Activated naive CD8-positive, alpha-beta T cell treated with anti-CD3 and anti-CD28 coated beads, Interleukin-2, amount 10 ng/mL, durations not matched to agents 7 days and 5 days (primary cell): ENCODE measurements around the gene ACTN2. TPM values are rescaled to one million over a fixed set of nuclear protein-coding genes. Genes with fewer than 3 reads are reported as not detected.

Experiments
- ATAC-seq: fragments of 150-1000 bp; cut with Tn5 transposase; one replicate; pipeline ENCODE4 v1.10.0; 2021; ENCODE audit warnings: low read depth, moderate library complexity
- POLR2A ChIA-PET: fragments of 350-600 bp; sonication (Branson Sonifier 250); formaldehyde crosslinking; loops from one replicate; lab custom pipeline; 2021; ENCODE audit warnings: antibody characterized with exemption; lab: Charles Lee
- DNase-seq: peaks from one replicate; pipeline ENCODE4 v3.0.0; 2021
- H3K27ac Mint-ChIP-seq: one replicate; pipeline ENCODE4 v1.8.0; 2022; ENCODE audit warnings: mild to moderate bottlenecking, mixed read lengths
- H3K27me3 Mint-ChIP-seq: one replicate; pipeline ENCODE4 v1.8.0; 2022; ENCODE audit warnings: mild to moderate bottlenecking, moderate library complexity, mixed read lengths
- H3K36me3 Mint-ChIP-seq: one replicate; pipeline ENCODE4 v1.8.0; 2021; ENCODE audit warnings: mild to moderate bottlenecking, mixed read lengths
- H3K4me1 Mint-ChIP-seq: one replicate; pipeline ENCODE4 v1.8.0; 2021; ENCODE audit warnings: mixed read lengths
- H3K4me3 Mint-ChIP-seq: one replicate; pipeline ENCODE4 v1.8.0; 2022; ENCODE audit warnings: mild to moderate bottlenecking, moderate library complexity, mixed read lengths
- H3K9me3 Mint-ChIP-seq: one replicate; pipeline ENCODE4 v1.8.0; 2021; ENCODE audit warnings: mixed read lengths
- total RNA-seq, 2 experiments: library from RNA; stranded (reverse); gene quantifications; one replicate each; pipeline ENCODE4 v1.2.3, GENCODE V29; 2021

The ACTN2 gene
- total RNA-seq, 2 experiments from 2014 or later: not detected

DNA sequence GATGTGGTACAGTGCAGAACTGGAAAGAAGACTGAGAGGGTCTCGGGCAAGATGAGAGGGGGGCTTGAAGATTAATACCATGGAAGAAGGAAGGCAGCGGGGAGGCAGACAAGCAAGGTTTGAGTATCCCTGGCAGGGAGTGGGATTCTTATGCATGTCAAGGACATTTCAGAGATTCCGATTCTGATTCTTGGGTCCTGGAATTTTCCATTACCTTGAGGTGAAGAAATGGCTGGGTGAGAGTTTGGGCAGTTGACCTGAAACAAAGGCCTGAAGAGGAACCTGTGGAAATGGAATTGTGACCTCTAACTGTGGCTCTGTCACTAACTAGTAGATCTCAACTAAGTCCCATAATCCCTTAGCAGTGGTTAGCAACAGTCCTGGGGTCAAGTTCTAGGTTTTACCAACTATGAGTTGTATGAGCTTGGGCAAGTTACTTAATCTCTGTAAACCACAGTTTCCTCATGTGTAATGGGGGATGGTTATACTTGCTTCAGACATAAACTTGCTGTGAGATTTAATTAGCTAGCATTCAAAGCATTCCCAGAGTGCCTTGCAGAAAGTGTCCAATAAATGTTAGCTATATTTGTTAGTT, 8.6 kb upstream of the ACTN2 start:
- H3K4me1 Mint-ChIP-seq: no peaks in the 10 kb centered on the region
- DNase-seq (no peak), ATAC-seq (no peak)
- H3K27ac Mint-ChIP-seq: no peak overlapping the region
- no peak overlapping the region for H3K4me3 Mint-ChIP-seq
- POLR2A ChIA-PET: no interaction called here
- no peaks in the 10 kb centered on the region for H3K9me3 Mint-ChIP-seq
- peaks cover 31% of the 10 kb centered on the region for H3K27me3 Mint-ChIP-seq
- H3K36me3 Mint-ChIP-seq: no peaks in the 10 kb centered on the region

DNA sequence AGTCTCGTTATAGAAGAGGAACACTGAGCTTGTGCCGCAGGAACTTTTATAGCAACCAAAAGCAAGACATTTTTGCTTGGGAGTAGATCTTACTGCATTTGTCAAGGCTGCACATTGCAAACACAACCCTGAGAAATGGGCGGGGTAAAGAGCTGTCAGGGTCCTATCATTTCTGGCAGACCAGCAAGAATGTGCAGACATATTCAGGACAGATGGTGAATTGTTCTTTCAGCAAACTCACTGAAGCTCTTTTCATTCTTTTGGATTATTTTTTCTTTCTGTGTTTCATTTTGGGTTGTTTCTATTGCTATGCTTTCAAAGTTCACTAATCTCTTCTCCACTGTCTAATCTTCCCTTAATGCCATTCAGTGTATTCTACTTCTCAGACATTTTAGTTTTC, 5.1 kb upstream of the ACTN2 start:
- no peak overlapping the region for H3K4me3 Mint-ChIP-seq
- H3K27me3 Mint-ChIP-seq: peaks cover 37% of the 10 kb centered on the region
- POLR2A ChIA-PET: no interaction called here
- H3K9me3 Mint-ChIP-seq: no peaks in the 10 kb centered on the region
- DNase-seq (no peak), ATAC-seq (no peak)
- H3K4me1 Mint-ChIP-seq: peaks cover 5% of the 10 kb centered on the region
- no peak overlapping the region for H3K27ac Mint-ChIP-seq
- H3K36me3 Mint-ChIP-seq: no peaks in the 10 kb centered on the region

GRCh38 chr1:236685205-236685916, 938 bp upstream of the ACTN2 start:
- Mint-ChIP-seq H3K4me1 (peaks cover 5% of the 10 kb centered on the region), H3K4me3 (peak overlapping the region; percentile 69), H3K36me3 (no peaks in the 10 kb centered on the region), H3K9me3 (no peaks in the 10 kb centered on the region), H3K27ac (no peak overlapping the region), H3K27me3 (peaks cover 62% of the 10 kb centered on the region)
- POLR2A ChIA-PET: no interaction called here
- no peak for ATAC-seq
- DNase-seq: no peak

DNA sequence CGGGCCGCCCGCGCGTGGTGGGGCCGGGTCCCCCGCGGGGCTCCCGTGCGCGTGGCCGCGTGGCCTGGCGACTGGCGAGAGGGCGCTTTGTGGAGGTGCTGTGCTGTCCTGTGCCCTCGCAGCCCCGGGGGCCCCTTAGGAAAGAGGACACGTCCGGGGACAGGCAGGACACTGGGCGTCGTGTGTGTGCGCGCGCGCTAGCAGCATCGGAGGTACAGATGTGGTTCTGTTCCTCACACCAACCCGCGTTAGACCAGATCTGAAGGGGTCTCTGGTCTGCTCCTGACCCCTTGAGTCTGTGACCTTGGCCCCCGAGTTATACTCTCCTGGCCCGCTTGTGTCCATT, 489 bp downstream of the ACTN2 start:
- ATAC-seq (peak; percentile 5), DNase-seq (no peak)
- no peak overlapping the region for H3K27ac Mint-ChIP-seq
- peaks cover 5% of the 10 kb centered on the region for H3K4me1 Mint-ChIP-seq
- POLR2A ChIA-PET: no interaction called here
- peaks cover 54% of the 10 kb centered on the region for H3K27me3 Mint-ChIP-seq
- H3K4me3 Mint-ChIP-seq: peak overlapping the region; percentile 27
- no peaks in the 10 kb centered on the region for H3K36me3 Mint-ChIP-seq
- no peaks in the 10 kb centered on the region for H3K9me3 Mint-ChIP-seq

- DNase-seq: no peak
These were observed 974 bp downstream of the ACTN2 start for GRCh38 chr1:236687273-236687672.

GRCh38 chr1:236688705-236689104, 2.4 kb downstream of the ACTN2 start:
- no peaks in the 10 kb centered on the region for H3K36me3 Mint-ChIP-seq
- H3K9me3 Mint-ChIP-seq: no peaks in the 10 kb centered on the region
- no peak overlapping the region for H3K4me3 Mint-ChIP-seq
- H3K27ac Mint-ChIP-seq: no peak overlapping the region
- DNase-seq: no peak
- peaks cover 5% of the 10 kb centered on the region for H3K4me1 Mint-ChIP-seq
- POLR2A ChIA-PET: interaction anchor here (0.7 kb wide), 1 partner anchor 359 kb away, joined by 3 read pairs; no protein-coding TSS in a partner anchor
- ATAC-seq: no peak
- peaks cover 42% of the 10 kb centered on the region for H3K27me3 Mint-ChIP-seq

More at GRCh38 chr1:236687273-236687672, 974 bp downstream of the ACTN2 start:
- H3K4me3 Mint-ChIP-seq: peak overlapping the region; percentile 27
- H3K36me3 Mint-ChIP-seq: no peaks in the 10 kb centered on the region
- ATAC-seq: no peak
- H3K9me3 Mint-ChIP-seq: no peaks in the 10 kb centered on the region
- POLR2A ChIA-PET: interaction anchor here (0.6 kb wide), 1 partner anchor 9 kb away, joined by 3 read pairs; no protein-coding TSS in a partner anchor
- H3K27me3 Mint-ChIP-seq: peaks cover 51% of the 10 kb centered on the region
- H3K4me1 Mint-ChIP-seq: peaks cover 5% of the 10 kb centered on the region
- H3K27ac Mint-ChIP-seq: no peak overlapping the region

- POLR2A ChIA-PET: no interaction called here
- Mint-ChIP-seq H3K4me3 (no peak overlapping the region), H3K4me1 (peaks cover 5% of the 10 kb centered on the region), H3K27me3 (peaks cover 43% of the 10 kb centered on the region), H3K36me3 (no peaks in the 10 kb centered on the region), H3K27ac (no peak overlapping the region), H3K9me3 (no peaks in the 10 kb centered on the region)
- DNase-seq (no peak), ATAC-seq (no peak)
These were observed 3.6 kb downstream of the ACTN2 start for GRCh38 chr1:236689713-236690569.

- ATAC-seq: no peak
- no peaks in the 10 kb centered on the region for H3K9me3 Mint-ChIP-seq
- H3K4me1 Mint-ChIP-seq: no peaks in the 10 kb centered on the region
- POLR2A ChIA-PET: no interaction called here
- peaks cover 35% of the 10 kb centered on the region for H3K27me3 Mint-ChIP-seq
- H3K36me3 Mint-ChIP-seq: no peaks in the 10 kb centered on the region
- H3K27ac Mint-ChIP-seq: no peak overlapping the region
- no peak for DNase-seq
- no peak overlapping the region for H3K4me3 Mint-ChIP-seq
These were observed 5.0 kb downstream of the ACTN2 start for GRCh38 chr1:236691348-236691747.

DNA sequence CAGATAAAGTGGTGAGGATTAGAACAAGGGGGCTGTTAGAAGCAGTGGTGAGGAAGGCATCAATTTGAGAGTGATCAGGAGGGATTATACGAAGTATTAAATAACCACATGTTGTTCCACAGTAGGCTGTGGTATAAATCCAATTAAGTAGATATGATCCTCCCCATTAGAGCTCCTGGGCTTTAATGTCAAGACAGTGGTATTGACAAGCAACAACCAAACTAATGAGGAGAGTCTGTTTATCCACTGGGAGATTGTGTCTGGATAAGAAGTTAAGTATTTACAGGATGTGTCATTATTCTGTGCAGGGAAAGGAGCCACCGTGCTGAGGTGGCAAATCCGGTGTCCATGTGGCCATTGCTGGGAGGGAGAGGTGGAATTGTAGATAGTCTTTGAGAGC, 5.8 kb downstream of the ACTN2 start:
- Mint-ChIP-seq H3K4me3 (no peak overlapping the region), H3K27me3 (peaks cover 30% of the 10 kb centered on the region), H3K9me3 (no peaks in the 10 kb centered on the region), H3K4me1 (no peaks in the 10 kb centered on the region), H3K27ac (no peak overlapping the region), H3K36me3 (no peaks in the 10 kb centered on the region)
- POLR2A ChIA-PET: no interaction called here
- ATAC-seq: no peak
- no peak for DNase-seq

DNA sequence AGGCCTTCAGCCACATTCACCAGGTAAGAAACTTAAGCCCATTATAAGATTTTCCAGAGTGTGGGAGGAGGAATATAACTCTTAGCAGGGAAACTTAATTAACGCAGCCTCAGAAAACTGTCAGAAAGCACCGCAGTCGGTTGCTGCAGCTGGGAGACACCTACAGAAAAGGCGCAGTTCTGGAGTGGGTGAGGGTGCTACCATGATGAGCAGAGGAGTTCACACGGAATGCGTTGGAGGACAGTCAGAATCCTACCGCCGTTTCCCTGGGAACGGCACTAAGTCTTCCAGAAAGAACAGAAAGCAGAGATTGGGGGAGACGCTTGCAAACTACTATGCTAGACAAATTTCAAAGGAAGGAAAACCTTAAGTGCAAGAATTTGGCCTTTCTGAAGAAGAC, 6.4 kb downstream of the ACTN2 start:
- Mint-ChIP-seq H3K27me3 (peaks cover 23% of the 10 kb centered on the region), H3K4me1 (no peaks in the 10 kb centered on the region), H3K36me3 (no peaks in the 10 kb centered on the region), H3K9me3 (no peaks in the 10 kb centered on the region), H3K4me3 (no peak overlapping the region), H3K27ac (no peak overlapping the region)
- DNase-seq (no peak), ATAC-seq (no peak)
- POLR2A ChIA-PET: no interaction called here

- H3K36me3 Mint-ChIP-seq: no peaks in the 10 kb centered on the region
- ATAC-seq: no peak
- no peaks in the 10 kb centered on the region for H3K9me3 Mint-ChIP-seq
- DNase-seq: no peak
- H3K27me3 Mint-ChIP-seq: peaks cover 17% of the 10 kb centered on the region
- H3K4me1 Mint-ChIP-seq: no peaks in the 10 kb centered on the region
- no peak overlapping the region for H3K27ac Mint-ChIP-seq
- POLR2A ChIA-PET: no interaction called here
- H3K4me3 Mint-ChIP-seq: no peak overlapping the region
These were observed 13.1 kb downstream of the ACTN2 start for GRCh38 chr1:236699366-236699765.

DNA sequence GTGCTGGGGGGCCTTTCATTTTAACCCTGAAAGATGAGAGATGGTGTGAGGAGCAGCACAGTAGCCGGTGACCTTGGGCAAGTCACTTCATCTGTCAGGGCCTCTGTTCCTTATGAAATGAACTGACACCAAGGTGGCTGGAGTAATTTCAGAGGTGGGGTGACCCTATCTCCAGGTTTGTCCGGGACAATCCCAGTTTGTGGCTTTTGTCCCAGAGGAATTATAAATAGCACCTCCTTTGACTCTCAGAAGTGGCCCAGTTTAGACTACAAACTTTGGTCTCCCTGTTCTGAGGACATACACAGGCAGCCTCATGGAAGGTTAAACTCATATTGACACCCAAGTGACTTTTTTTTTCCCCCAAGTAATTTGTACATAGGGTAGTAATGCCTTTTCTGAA, 14.6 kb downstream of the ACTN2 start:
- POLR2A ChIA-PET: no interaction called here
- Mint-ChIP-seq H3K27ac (no peak overlapping the region), H3K9me3 (no peaks in the 10 kb centered on the region), H3K4me1 (no peaks in the 10 kb centered on the region), H3K36me3 (no peaks in the 10 kb centered on the region), H3K27me3 (peaks cover 15% of the 10 kb centered on the region), H3K4me3 (no peak overlapping the region)
- ATAC-seq (no peak), DNase-seq (no peak)

- no peak overlapping the region for H3K4me3 Mint-ChIP-seq
- ATAC-seq (no peak), DNase-seq (no peak)
- no peaks in the 10 kb centered on the region for H3K4me1 Mint-ChIP-seq
- H3K36me3 Mint-ChIP-seq: no peaks in the 10 kb centered on the region
- H3K27me3 Mint-ChIP-seq: peaks cover 21% of the 10 kb centered on the region
- no peak overlapping the region for H3K27ac Mint-ChIP-seq
- no peaks in the 10 kb centered on the region for H3K9me3 Mint-ChIP-seq
- POLR2A ChIA-PET: no interaction called here
These were observed 15.5 kb downstream of the ACTN2 start for GRCh38 chr1:236701782-236702181.
